Keratinocyte (primary cell): ENCODE results near the gene PTPRN2. TPM values are rescaled to one million over a fixed set of nuclear protein-coding genes. Genes with fewer than 3 reads are reported as not detected.
"Not testable (repeated sequence)": the region's sequence is repeated elsewhere in the genome, so short reads cannot be mapped to it uniquely, and the experiment has no call there.

ENCODE experiments used
- DNase-seq: peaks from one replicate; pipeline ENCODE4 v3.0.0-alpha.2; 2011; ENCODE audit warnings: low read depth, missing footprints, low spot score
- FAIRE-seq: peaks from 2 replicates; lab custom pipeline; 2011; peaks lifted over from hg19 to GRCh38; lab: Jason Lieb, UNC
- H2AFZ ChIP-seq: 2 replicates; pipeline ENCODE4 v1.6.0; 2012; ENCODE audit warnings: low read length, control low read depth, inconsistent platforms; ENCODE audit not compliant: control insufficient read depth
- H3K27ac ChIP-seq: 2 replicates; pipeline ENCODE4 v1.5.1; 2011; ENCODE audit warnings: low read length; ENCODE audit not compliant: control insufficient read depth, insufficient read depth
- H3K27me3 ChIP-seq: 3 replicates; pipeline ENCODE4 v1.6.0; 2011; ENCODE audit warnings: low read length; ENCODE audit not compliant: control insufficient read depth, insufficient read depth; ENCODE audit errors: extremely low read depth
- H3K36me3 ChIP-seq, 2 experiments: 2 replicates in 1 of 2; 3 replicates in 1 of 2; pipeline ENCODE4 v1.5.1; 2011; ENCODE audit warnings: low read length in 2 of 2, mild to moderate bottlenecking in 1 of 2; ENCODE audit not compliant: control insufficient read depth in 2 of 2, insufficient read depth in 2 of 2; ENCODE audit errors: extremely low read depth in 1 of 2
- H3K4me1 ChIP-seq: 3 replicates; pipeline ENCODE4 v1.5.1; 2011; ENCODE audit warnings: low read length; ENCODE audit not compliant: control insufficient read depth, insufficient read depth; ENCODE audit errors: extremely low read depth
- H3K4me2 ChIP-seq: 3 replicates; pipeline ENCODE4 v1.6.0; 2011; ENCODE audit warnings: low read depth, low read length; ENCODE audit not compliant: control insufficient read depth, insufficient read depth; ENCODE audit errors: extremely low read depth
- H3K4me3 ChIP-seq, 3 experiments: fragments of 200-600 bp in 1 of 3; sonication (generic) in 1 of 3; 2 replicates in 2 of 3; 3 replicates in 1 of 3; pipeline ENCODE4 v1.5.1; 2011 to 2016; ENCODE audit warnings: low read length in 3 of 3, mild to moderate bottlenecking in 3 of 3, control low read depth in 2 of 3, inconsistent platforms in 1 of 3, low read depth in 1 of 3, mixed read lengths in 1 of 3, mixed run types in 1 of 3, moderate library complexity in 1 of 3; ENCODE audit not compliant: control insufficient read depth in 2 of 3, insufficient read depth in 2 of 3; ENCODE audit errors: extremely low read depth in 1 of 3
- H3K79me2 ChIP-seq: 2 replicates; pipeline ENCODE4 v1.6.0; 2012; ENCODE audit warnings: low read length; ENCODE audit not compliant: control insufficient read depth, insufficient read depth
- H3K9ac ChIP-seq: 3 replicates; pipeline ENCODE4 v1.6.0; 2011; ENCODE audit warnings: low read length; ENCODE audit not compliant: control insufficient read depth, insufficient read depth; ENCODE audit errors: extremely low read depth
- H3K9me1 ChIP-seq: 3 replicates; pipeline ENCODE4 v1.6.0; 2011; ENCODE audit warnings: low read length; ENCODE audit not compliant: control insufficient read depth, insufficient read depth; ENCODE audit errors: extremely low read depth
- H3K9me3 ChIP-seq: 2 replicates; pipeline ENCODE4 v1.5.1; 2012; ENCODE audit warnings: low read depth, low read length; ENCODE audit not compliant: control insufficient read depth
- H4K20me1 ChIP-seq: 3 replicates; pipeline ENCODE4 v1.6.0; 2011; ENCODE audit warnings: low read length; ENCODE audit not compliant: control insufficient read depth, insufficient read depth; ENCODE audit errors: extremely low read depth
- EZH2 ChIP-seq: IDR thresholded peaks from one replicate; pipeline ENCODE4 v1.6.1; 2012; ENCODE audit warnings: inconsistent platforms, mild to moderate bottlenecking, low read length, moderate library complexity
- dilution Hi-C: fragments of 300-500 bp; cut with MboI; formaldehyde crosslinking; loops from one replicate; pipeline ENCODE4 v1.7.0; 2020; ENCODE audit warnings: low sequenced_read_pairs; ENCODE audit not compliant: extremely low pct_ligation_motif_present
- polyA plus RNA-seq, 5 experiments: library from polyadenylated mRNA; depleted of rRNA in 3 of 5; stranded (reverse) in 3 of 5; stranded (forward) in 1 of 5; unstranded in 1 of 5; fragments of >200 nt; gene quantifications; 1 replicate in 1 of 5; 2 replicates in 3 of 5; 3 replicates in 1 of 5; pipeline versions ENCODE4 v1.2.1 to v1.2.3, GENCODE V29; 2011 to 2012; ENCODE audit warnings: missing spikeins in 2 of 5, low read depth in 1 of 5, low replicate concordance in 1 of 5
- TF ChIP-seq, protein P1 (sequence below), 3 experiments: IDR thresholded peaks in 1 of 3; conservative IDR thresholded peaks in 1 of 3; optimal IDR thresholded peaks in 1 of 3; 2 replicates in 2 of 3; 3 replicates in 1 of 3; pipeline versions ENCODE3 to v1.5.1; 2011; ENCODE audit warnings: low read length in 3 of 3, mild to moderate bottlenecking in 3 of 3, moderate library complexity in 2 of 3, control low read depth in 1 of 3, inconsistent platforms in 1 of 3; ENCODE audit not compliant: insufficient read depth in 2 of 3; ENCODE audit errors: extremely low read depth in 1 of 3

PTPRN2 gene
- polyA plus RNA-seq, 1 donor (not counting 4 experiments of a cell fraction or from before 2014, with no cell fraction given): not detected

DNA sequence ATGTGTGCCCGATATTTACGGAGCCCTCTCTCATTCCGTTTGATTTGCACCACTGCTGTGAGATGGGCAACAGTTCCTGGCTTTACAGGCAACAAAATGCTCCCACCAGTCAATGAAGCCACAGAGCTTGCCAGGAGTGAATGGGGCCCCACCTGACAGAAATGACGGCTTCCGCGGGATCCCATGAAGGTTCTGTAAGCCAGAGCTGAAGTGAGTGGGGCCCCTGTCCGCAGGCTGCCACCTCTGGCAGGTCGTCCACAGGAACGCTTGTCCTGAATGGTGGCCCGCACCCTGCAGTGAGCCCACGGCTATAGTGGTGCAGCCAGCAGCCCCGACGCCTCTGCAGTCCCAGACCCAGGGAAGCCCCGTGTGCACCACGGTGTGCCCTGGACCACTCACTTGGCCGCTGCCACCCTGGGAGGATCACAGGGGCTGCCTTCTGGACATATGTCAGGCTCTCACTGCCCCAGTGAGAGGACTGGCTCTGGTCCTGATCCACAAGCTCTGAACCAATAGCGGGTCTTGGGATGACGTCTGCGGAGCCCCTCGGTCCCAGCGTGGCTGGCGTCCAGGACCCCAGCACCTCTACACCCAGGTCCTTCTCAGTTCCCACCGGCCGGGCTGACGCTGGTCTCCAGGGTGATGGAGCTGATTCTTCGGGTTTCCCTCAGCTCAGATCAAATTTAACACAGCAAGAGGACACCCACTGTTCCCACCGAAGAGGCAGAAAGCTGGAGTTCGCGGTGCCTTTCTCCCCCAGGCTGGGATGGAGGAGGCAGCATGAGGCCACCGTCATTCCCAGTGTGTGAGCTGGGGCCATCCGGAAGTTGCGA is 738.9 kb downstream of the PTPRN2 start:
- no peak for DNase-seq
- H2AFZ ChIP-seq: no peak overlapping the region
- H3K9me3 ChIP-seq: peaks cover 15% of the 10 kb centered on the region
- no peaks in the 10 kb centered on the region for H3K27me3 ChIP-seq
- no peaks in the 10 kb centered on the region for H3K79me2 ChIP-seq
- H3K4me2 ChIP-seq: no peak overlapping the region
- no peak overlapping the region for H3K9ac ChIP-seq
- no peak overlapping the region for H3K4me3 ChIP-seq
- H3K36me3 ChIP-seq: no peaks in the 10 kb centered on the region
- dilution Hi-C loops: no loop called here
- TF ChIP-seq EZH2: no peak
- TF ChIP-seq, protein P1, sequence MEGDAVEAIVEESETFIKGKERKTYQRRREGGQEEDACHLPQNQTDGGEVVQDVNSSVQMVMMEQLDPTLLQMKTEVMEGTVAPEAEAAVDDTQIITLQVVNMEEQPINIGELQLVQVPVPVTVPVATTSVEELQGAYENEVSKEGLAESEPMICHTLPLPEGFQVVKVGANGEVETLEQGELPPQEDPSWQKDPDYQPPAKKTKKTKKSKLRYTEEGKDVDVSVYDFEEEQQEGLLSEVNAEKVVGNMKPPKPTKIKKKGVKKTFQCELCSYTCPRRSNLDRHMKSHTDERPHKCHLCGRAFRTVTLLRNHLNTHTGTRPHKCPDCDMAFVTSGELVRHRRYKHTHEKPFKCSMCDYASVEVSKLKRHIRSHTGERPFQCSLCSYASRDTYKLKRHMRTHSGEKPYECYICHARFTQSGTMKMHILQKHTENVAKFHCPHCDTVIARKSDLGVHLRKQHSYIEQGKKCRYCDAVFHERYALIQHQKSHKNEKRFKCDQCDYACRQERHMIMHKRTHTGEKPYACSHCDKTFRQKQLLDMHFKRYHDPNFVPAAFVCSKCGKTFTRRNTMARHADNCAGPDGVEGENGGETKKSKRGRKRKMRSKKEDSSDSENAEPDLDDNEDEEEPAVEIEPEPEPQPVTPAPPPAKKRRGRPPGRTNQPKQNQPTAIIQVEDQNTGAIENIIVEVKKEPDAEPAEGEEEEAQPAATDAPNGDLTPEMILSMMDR (optimal IDR thresholded peaks at IDR 0.05 in 1 of 3, IDR thresholded peaks at IDR 0.05 in 1 of 3, conservative IDR thresholded peaks at IDR 0.05 in 1 of 3; ENCODE audit: extremely low read depth in 1 of 3, insufficient read depth in 2 of 3, low read length in 3 of 3): no peak
- H3K27ac ChIP-seq: no peak overlapping the region
- H3K4me1 ChIP-seq: no peaks in the 10 kb centered on the region
- no peaks in the 10 kb centered on the region for H4K20me1 ChIP-seq
- no peaks in the 10 kb centered on the region for H3K9me1 ChIP-seq
- FAIRE-seq: no peak

DNA sequence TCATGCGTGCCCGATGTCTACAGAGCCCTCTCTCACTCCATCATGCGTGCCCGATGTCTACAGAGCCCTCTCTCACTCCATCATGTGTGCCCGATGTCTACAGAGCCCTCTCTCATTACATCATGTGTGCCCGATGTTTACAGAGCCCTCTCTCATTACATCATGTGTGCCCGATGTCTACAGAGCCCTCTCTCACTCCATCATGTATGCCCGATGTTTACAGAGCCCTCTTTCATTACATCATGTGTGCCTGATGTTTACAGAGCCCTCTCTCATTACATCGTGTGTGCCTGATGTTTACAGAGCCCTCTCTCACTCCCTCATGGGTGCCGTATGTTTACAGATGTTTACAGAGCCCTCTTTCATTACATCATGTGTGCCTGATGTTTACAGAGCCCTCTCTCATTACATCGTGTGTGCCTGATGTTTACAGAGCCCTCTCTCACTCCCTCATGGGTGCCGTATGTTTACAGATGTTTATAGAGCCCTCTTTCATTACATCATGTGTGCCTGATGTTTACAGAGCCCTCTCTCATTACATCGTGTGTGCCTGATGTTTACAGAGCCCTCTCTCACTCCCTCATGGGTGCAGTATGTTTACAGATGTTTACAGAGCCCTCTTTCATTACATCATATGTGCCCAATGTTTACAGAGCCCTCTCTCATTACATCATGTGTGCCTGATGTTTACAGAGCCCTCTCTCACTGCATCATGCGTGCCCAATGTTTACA is 739.7 kb downstream of the PTPRN2 start:
- H3K4me2 ChIP-seq, DNase-seq, FAIRE-seq, H4K20me1 ChIP-seq, H3K9ac ChIP-seq, H3K27ac ChIP-seq, dilution Hi-C loops, H3K9me1 ChIP-seq, H3K79me2 ChIP-seq, H3K4me3 ChIP-seq, H3K4me1 ChIP-seq, H3K36me3 ChIP-seq, H3K27me3 ChIP-seq, H2AFZ ChIP-seq: not testable (repeated sequence)
- peaks cover 16% of the 10 kb centered on the region for H3K9me3 ChIP-seq

DNA sequence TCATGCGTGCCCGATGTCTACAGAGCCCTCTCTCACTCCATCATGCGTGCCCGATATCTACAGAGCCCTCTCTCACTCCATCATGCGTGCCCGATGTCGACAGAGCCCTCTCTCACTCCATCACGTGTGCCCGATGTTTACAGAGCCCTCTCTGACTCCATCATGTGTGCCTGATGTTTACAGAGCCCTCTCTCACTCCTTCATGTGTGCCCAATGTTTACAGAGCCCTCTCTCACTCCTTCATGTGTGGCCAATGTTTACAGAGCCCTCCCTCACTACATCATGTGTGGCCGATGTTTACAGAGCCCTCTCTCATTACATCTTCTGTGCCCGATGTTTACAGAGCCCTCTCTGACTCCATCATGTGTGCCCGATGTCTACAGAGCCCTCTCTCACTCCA is 740.9 kb downstream of the PTPRN2 start:
- H3K36me3 ChIP-seq, dilution Hi-C loops, H3K27me3 ChIP-seq, FAIRE-seq, H2AFZ ChIP-seq, H3K4me2 ChIP-seq, DNase-seq, H3K27ac ChIP-seq, H3K4me3 ChIP-seq, H3K9me1 ChIP-seq, H3K9ac ChIP-seq, H4K20me1 ChIP-seq, H3K79me2 ChIP-seq, H3K4me1 ChIP-seq: not testable (repeated sequence)
- H3K9me3 ChIP-seq: peaks cover 14% of the 10 kb centered on the region
